ENCODE results near the gene EEF1AKMT2.
"Not testable (repeated sequence)": the region's sequence is repeated elsewhere in the genome, so short reads cannot be mapped to it uniquely, and the experiment has no call there.

The EEF1AKMT2 gene

DNA sequence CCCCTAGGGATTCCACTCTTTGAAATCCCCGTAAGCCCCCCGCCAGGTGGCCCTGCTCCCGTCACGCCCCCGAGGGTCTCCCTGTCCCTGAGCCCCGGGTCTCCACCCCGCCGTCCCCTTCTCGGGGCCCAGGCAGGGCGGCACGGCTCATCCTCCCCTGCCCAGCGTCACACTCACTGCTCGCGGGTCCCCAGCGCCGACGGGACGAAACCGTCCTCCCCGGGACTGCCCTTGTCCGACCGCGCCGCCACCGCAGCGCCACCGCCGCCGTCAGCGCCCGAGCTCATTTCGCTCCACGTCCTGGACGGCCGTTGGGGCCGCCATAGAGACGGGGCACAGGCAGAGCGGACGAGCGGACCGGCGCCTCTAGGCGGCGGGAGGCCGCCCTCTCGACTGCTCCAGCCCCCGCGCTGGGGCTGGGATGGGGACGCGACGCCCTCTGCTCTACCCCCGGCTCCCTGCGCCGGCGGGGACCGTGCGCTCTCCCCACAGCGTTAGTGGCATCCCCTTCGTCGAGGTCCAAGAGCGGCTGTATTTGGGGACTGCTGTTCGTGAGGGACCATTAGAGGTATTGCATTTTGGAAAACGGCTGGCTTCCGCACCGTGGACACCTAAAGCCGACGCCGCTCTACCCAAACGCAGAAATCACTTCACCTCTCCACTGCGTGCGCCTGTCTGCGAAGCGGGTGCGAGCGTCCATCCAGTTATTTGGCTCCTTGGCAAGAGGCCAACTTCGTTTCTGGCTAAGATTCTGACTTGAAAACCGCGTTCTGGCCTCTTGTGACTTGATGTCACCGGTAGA is at the start of gene EEF1AKMT2:
Gene EEF1AKMT2, minus strand, starts transcription at position 341 of the 802 bp plus-strand sequence. Its CDS starts 54 bp downstream, at position 287.
- DNase-seq (ENCODE audit: low read depth in 2 of 2): peak; percentile 63 to 64

DNA sequence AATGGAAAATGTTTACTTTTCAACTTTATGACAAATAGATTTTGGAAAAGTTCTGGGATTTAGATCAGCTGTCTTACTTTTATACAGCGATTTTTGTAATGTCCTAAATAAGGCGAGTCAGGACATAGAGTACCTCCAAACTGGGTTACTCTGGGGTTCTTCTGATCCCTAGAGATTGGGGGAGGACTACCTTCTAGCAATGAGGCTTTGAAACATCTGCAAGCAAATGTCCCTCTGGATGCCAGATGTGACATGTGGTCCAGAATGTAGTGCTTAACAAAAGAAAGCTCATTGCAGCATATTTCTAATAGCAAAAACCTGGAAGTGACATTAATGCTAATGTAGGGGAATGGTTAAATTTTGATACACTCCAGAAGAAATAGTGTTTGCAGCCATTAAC is 46.0 kb upstream of the EEF1AKMT2 start:
- DNase-seq (ENCODE audit: low read depth in 2 of 2): no peak

DNA sequence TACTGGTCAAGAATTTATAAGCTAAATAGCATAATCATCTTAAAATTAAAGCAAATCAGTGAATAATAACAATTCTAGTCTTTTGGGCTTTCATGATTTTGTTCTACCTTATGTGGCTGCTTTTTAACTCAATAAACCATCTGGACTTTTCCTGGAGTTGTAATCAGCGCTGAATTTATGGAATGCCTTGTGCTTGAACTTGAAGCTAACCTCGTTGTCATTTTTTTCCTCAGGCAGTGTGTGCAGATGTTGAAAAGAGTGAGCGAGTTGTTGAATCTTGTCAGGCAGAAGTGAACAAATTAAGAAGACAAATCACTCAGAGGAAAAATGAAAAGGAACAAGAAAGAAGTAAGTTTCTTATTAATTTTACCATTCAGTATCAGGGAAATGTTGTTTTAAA is 39.4 kb upstream of the EEF1AKMT2 start:
- no peak for DNase-seq (ENCODE audit: low read depth in 2 of 2)

DNA sequence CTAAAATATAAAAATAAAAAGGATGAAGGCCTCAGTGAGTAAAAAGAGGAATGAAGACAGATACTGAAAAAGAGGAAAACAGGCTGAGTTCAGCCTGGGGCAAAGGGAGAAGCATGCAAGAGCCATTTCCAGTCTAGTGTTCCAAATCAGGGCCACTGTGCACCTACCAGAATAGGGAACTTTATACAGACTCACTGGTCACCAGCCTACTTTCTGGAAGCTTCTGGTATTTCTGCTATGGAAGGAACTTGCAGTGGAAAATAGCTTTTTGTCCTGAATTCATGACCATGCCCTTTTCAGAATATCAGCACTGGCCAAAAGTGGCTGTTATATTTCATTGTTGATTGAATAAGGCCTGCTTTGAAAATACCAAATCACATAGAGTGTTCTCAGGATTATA is 38.8 kb upstream of the EEF1AKMT2 start:
- no peak for DNase-seq (ENCODE audit: low read depth in 2 of 2)

DNA sequence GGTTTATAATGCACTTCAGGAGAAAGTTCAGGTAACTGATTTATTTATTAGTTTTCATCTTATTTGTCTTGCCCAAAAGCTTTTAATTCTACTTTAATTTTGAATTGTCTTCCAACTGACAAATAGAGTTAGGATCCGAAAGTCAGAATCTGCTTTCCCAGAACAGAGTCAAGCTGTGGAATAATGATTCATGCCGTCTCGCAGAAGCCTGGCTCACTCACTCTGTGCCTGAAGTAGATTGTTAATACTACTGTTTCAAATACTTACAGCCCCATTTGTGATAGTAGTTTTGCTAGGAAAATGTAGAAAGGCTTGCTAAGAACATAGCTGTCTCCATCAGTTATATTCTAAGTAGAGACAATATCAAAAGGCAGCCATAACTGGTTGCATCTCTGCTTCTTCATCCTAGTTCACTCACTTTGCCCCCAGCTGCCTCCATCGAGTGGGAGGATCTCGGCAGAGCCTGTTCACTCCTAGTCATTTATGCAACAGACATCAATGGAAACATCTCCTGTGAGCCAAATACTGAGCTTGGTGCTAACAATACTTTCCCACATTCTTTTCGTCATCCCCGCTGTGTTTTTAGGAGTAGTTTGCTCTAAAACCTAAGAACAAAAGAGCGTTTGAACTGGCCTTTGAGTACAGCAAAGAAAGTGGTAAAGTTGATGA is 37.9 kb upstream of the EEF1AKMT2 start:
- DNase-seq (ENCODE audit: low read depth in 2 of 2): no peak

DNA sequence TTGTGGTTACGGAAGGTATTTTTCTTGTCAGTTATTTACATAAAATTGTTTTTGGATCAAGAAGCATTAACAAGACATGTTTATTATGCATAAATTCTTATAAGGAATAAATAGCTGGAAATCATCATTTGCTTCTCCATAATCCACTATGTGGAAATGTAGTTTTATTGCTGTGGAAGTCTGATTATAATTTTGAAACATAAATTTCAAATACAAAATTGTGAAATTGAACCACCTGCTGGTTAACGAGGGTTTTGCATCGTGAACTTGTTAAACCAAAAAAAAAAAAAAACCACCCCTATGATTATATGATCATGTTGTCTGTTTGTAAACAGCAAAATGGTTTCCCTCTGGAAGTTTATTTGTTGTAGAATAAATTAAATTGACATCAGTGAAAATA is 35.8 kb upstream of the EEF1AKMT2 start:
- no peak for DNase-seq (ENCODE audit: low read depth in 2 of 2)

DNA sequence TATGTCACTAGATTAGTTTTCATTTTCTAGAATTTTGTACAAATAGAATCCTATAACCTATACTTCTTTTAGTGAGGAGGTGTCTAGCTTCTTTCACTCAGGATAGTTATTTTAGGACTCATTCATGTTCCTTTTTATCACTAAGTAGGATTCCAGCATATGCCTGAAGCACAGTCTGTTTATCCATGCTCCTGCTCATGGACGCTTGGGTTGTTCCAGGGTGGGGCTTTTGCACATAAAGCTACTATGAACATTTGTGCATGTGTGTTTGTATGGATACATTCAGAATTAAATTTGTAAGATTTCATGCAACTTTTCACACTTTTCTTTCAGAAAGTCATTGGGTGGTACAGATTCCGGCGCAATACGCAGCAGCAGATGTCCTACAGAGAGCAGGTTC is 34.6 kb upstream of the EEF1AKMT2 start:
- no peak for DNase-seq (ENCODE audit: low read depth in 2 of 2)

DNA sequence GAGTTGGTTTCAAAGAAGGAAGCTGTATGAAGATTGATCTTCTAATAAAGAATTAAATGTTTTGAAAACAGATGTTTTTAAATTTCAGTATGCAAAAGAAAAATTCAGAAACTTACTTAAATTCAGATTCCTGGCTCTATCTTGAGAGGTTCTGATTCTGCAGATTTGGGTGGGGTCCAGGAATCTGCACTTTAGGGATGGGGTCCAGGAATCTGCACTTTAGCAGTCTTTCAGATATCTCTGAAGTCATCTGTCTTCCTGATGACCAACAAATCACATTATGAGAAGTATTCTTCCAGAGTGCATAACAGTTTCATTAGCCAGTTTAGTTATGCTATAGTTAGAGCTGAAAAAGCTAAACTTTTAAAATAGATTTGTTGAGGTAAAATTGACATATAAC is 34.0 kb upstream of the EEF1AKMT2 start:
- no peak for DNase-seq (ENCODE audit: low read depth in 2 of 2)

DNA sequence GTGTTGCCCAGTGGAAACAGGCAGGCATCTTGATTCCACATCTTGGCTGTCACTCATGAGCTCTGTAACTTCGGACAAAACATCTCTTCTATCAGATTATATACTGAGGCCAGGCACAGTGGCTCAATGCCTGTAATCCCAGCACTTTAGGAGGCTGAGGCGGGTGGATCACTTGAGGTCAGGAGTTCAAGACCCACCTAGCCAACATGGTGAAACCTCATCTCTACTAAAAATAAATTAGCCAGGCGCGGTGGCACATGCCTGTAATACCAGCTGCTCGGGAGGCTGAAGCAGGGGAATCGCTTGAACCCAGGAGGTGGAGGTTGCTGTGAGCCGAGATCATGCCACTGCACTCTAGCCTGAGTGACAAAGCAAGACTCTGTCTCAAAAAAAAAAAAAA is 33.2 kb upstream of the EEF1AKMT2 start:
- not testable (repeated sequence) for DNase-seq (ENCODE audit: low read depth in 2 of 2)

DNA sequence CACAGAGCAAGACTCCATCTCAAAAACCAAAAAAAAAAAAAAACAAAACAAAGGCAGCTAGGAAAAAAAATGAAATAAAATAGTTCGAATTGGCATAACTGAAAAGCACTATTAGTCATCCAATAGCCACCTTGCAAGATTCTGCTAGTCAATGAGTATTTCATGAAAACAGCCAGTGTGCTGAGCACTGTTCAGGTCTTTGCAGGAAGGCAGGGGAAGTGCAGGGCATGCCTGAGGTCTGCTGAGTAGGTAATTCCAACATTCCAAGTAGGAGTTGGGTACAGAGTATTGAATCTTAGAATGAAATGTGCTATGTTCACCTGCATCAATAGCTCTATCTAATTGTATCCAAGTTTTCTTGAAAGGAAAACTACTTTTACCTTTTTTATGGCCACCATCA is 32.8 kb upstream of the EEF1AKMT2 start:
- no peak for DNase-seq (ENCODE audit: low read depth in 2 of 2)

DNA sequence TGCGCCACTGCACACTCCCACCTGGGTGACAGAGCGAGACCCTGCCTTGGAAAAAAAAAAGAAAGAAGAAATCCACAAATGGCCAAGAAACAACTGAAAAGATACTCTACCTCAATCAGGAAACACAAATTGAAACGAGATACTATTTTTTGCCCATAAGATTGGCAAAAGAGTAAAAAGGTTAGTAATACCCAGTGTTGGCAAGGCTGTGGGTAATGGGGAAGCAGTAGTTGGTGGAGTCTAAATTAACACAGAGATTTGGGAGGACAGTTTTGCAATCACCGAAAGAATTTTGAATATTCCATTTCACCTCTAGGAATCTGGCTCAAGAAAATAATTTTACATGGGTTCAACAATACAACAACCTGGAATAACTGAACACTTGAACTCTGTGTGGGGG is 29.8 kb upstream of the EEF1AKMT2 start:
- DNase-seq (ENCODE audit: low read depth in 2 of 2): no peak

DNA sequence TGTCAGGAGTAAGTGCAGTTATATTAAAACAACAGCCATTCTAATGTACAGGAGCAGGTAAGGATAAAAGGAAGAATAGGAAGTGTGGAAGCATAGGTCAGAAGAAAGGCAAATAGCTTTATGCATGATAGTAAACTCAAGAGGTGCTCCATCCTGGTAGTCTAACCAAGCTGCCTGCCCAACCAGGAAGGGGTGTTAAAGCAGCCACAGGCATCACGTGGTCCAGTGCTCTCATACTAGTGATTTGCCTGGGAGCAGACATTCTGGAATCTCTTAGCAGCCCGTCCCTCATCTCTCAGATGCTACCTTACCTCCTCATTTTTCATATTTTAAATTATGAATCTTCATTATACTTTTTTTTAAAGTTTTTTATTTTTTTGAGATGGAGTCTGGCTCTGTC is 28.4 kb upstream of the EEF1AKMT2 start:
- no peak for DNase-seq (ENCODE audit: low read depth in 2 of 2)

DNA sequence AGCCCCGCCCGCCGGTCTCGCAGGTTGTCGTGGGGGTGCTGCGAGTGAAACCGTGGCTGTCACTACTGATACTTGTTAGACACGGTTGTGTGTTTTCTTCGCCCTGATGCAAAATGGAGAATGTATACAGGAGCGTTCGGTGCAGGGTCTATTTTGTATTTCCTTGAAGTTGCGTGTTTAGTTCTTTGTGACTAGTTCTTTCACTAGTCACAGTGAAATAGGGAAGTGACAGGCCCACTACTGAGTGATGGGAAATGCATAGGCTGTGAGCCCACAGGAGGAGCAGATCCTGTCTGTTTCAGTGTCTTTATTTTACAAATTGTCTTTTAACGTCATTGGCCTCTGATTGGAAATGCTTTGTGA is 10.6 kb upstream of the EEF1AKMT2 start:
- no peak for DNase-seq (ENCODE audit: low read depth in 2 of 2)

DNA sequence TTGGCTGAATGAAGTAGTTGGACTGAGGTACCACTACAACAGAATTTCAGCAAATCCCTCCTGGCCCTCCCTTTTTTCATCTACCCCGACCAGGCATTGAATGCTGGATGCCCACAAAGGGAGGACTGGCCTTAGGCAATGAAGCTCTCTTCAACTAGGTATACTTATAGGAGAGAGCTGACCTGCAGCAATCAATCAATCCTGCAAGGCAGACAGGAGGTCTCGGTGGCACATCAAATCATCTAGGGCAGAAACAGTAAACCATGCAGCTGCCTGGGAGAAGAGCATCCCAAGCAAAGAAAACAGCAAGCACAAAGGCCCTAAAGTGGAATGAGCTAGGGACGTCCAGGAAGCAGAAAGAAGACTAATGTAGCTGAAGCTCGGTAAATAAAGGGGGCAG is 7.5 kb upstream of the EEF1AKMT2 start:
- no peak for DNase-seq (ENCODE audit: low read depth in 2 of 2)

DNA sequence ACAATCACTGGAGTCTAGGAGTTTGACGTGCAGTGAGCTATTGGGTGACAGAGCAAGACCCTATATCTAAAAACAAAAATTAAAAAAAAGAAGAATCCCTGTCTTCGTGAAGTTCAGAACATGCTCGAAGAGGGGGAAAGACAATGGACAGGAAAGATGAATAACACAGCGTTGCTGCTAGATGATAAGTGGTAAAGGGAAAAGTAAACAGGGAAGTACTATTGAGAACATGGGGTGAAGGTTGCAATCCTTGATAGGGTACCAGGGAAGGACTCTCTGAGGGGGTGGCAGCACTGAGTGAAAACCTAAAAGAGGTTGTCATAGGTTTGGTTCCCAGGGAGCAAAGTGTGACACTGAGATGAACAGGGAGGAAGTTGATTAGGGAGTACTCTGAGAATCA is 7.1 kb upstream of the EEF1AKMT2 start:
- DNase-seq (ENCODE audit: low read depth in 2 of 2): no peak

DNA sequence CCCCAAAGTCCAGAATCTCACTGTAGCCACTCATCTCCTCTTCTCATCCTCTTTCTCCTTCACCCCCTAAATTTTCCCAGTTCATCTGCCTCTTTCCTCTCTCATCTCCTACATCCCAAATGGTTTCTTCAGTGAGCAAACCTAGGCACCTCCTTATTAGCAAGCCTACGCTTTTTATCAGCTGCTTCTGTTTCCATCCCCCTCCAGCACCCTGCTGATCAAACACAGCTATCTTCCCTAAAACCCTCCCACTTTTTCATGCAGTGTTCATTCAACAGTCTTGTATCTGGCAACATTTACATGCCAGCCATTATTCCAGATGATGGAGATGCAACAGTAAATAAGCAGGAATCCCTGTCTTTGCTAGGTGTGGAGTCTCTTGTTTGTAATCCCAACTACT is 6.7 kb upstream of the EEF1AKMT2 start:
- DNase-seq (ENCODE audit: low read depth in 2 of 2): no peak

DNA sequence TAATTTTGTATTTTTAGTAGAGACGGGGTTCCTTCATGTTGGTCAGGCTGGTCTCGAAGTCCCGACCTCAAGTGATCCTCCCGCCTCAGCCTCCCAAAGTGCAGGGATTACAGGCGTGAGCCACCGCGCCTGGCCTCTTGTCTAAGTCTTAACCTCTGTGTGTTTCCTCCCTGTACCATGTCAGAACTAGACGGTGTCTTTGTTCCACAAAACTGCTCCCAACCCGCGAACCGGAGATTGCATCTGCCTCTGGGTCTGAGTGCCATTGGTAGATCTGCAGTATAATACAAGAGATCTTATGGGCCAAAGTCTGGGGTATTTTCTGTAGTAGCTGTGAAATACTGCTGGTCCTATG is 1.3 kb upstream of the EEF1AKMT2 start:
- DNase-seq (ENCODE audit: low read depth in 2 of 2): no peak

DNA sequence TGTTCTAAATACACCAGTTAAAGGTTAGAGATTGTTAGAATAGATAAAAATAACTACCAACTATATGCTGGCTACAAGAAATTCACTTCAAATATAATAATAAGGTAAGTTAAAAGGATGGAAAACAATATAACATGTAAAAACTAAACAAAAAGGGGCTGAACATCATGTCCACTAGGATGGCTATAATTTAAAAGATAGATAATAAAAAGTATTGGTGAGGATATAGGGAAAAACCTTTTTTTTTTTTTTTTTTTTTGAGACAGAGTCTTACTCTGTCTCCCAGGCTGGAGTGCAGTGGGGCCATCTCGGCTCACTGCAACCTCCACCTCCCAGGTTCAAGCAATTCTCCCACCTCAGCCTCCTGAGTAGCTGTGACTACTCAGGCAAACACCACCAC is 8.8 kb downstream of the EEF1AKMT2 start:
- not testable (repeated sequence) for DNase-seq (ENCODE audit: low read depth in 2 of 2)

DNA sequence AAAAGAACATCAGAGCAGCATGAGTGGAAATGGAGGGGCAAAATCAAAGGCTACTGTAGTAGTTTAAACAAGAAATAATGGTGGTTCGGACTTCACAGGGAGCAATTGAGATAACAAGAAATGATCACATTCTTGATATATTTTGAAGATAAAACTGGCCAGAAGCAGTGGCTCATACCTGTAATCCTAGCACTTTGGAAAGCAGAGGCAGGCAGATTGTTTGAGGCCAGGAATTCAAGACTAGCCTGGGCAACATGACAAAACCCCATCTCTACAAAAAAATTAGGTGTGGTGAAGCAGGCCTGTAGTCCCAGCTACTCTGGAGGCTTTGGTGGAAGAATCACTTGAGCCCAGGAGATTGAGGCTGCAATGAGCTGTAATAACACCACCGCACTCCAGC is 22.9 kb downstream of the EEF1AKMT2 start:
- no peak for DNase-seq (ENCODE audit: low read depth in 2 of 2)

DNA sequence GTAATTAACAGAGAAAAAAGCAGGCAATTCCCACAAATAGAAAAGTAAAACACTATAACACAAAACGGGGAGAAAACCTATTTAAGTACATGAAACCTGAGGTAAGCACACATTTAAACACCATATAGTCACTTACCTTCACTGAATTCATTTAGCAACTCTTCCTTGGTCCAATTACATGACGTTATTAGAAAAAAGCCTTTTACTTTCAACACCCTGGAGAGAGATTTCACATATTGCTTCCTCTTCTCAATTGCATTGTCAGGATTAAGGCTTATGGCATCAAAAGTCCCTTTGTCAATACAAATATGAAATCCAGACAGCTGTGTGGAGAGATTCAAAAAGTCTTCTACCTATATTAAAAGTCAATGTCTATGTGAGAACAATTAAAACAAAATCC is 26.4 kb downstream of the EEF1AKMT2 start:
- DNase-seq (ENCODE audit: low read depth in 2 of 2): no peak

DNA sequence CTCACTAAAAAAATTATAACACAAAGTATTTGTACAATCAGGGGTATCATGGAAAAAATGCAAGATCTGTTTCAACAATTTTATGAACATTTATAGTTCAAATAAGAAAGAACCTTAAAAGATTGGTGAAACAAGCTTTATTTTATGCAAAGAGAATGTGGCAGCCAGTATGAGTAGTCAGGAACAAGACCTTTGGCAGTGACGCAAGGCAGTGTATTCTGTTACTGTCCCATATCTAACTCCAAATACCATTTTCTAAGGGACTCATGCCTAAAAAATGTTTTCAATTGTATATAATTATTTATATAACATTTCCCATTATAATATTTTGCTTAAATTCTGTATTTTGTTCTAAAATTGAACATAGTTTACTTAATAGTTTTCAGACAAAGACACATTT is 28.4 kb downstream of the EEF1AKMT2 start:
- DNase-seq (ENCODE audit: low read depth in 2 of 2): no peak

DNA sequence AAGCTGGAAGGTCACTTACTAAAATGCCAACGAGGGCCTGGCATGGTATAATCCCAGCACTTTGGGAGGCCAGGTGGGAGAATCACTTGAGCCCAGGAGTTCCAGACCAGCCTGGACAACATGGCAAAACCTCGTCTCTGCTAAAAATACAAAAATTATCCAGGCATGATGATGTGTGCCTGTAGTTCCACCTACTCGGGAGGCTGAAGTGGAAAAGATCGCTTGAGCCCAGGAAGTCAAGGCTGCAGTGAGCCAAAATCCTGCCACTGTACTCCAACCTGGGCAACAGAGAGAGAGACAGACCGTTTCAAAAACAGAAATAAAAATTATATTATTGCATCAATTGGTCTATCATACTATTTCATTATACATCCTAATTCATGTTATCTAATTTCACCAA is 29.4 kb downstream of the EEF1AKMT2 start:
- no peak for DNase-seq (ENCODE audit: low read depth in 2 of 2)

DNA sequence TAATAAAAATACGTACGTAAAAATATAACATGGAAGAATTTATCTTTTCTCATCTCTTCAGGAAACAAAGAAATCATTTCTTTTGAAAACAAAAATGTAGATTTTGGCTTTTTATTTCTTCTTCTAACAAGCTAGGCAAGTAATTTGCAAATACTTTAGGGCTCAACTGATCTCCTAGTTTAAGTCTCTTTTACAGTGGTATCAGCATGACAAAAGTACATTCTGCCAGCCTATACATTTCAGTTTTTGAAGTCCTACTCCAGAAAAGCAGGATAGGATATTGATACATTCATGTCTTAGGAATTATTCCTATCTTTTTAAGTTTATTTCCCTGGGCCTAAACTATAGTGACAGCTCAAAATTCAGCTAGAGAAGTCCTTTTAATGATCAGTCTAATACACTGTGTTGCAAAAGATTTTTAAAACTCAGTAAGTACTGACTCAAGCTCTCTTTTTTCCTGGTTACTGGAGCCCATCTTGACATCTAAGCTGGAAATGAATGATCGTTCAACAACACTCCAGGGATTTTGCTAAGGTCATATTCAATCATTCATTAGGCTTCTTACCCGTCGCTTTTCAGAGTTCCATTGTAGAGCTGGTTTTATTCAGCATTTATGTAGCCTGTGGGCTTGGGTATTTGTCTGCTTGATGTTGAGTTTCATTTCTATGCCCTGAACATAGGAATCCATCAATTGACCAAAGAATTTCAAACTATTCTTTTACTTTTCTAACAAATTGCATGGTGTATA is 35.4 kb downstream of the EEF1AKMT2 start:
- no peak for DNase-seq (ENCODE audit: low read depth in 2 of 2)

Measured in stimulated activated CD8-positive, alpha-beta memory T cell treated with anti-CD3 and anti-CD28 coated beads, Interleukin-7, amount 100 ng/mL, for 1 hour (primary cell).